NCI-H345 treated with DMSO at 0.1 percent for 48 hours (cell line): ENCODE measurements around the gene HHATL.

Experiments
- DNase-seq: peaks from one replicate; lab custom pipeline; 2025; ENCODE audit not compliant: unreplicated experiment; lab: John Stamatoyannopoulos, UW

The HHATL gene

DNA sequence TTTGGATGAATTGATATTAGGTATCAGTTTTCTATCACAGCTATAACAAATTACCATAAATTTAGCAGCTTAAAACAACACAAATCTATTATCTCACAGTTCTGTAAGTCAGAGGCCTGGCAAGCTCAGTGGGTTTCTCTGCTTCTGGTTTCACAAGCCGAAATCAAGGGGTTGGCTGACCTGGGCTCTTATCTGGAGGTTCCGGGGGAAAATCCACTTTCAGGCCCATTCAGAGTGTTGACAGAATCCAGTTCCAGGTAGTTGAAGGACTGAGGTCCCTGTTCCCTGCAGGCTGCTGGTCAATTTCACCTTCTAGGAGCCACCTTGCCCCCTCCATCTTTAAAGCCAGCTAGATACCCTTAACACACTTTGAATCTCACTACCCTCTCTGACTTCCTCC lies 11.1 kb upstream of the HHATL start:
- DNase-seq = no peak

DNA sequence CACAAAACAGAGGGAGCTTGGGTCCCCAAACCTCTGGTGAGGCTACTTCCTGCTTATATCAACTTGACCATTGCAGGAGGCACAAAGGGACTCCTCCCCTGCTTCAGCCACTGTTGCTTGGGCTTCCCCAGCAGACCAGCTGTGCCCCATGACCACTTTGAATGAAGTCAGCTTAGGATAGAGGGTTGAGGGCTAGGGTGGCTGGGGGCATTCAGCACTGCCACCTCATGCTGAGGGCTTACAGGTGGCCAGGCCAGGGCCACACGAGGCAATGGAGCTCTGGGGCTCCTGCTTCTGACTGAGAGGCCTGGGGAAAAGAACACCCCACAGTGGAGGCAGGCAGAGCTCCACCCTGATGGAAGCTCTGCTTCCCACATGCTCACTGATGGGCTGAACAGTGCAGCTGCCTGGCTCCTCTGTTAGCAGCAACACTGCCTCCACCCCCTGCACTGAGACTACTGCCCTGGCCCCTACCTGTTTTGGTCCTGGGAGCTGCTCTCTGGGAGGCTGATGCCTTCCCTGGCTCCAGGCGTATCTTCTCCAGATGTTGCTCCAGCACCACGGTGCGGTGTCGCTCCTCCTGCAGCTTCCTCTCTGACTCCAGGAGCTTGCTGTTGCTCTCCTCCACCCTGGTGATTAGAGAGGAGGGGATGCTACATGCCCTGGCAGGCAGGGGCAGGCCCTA lies 10.2 kb upstream of the HHATL start:
- no peak for DNase-seq

- DNase-seq = no peak
Measured at GRCh38 chr3:42712344-42712648, 9.7 kb upstream of the HHATL start.

DNA sequence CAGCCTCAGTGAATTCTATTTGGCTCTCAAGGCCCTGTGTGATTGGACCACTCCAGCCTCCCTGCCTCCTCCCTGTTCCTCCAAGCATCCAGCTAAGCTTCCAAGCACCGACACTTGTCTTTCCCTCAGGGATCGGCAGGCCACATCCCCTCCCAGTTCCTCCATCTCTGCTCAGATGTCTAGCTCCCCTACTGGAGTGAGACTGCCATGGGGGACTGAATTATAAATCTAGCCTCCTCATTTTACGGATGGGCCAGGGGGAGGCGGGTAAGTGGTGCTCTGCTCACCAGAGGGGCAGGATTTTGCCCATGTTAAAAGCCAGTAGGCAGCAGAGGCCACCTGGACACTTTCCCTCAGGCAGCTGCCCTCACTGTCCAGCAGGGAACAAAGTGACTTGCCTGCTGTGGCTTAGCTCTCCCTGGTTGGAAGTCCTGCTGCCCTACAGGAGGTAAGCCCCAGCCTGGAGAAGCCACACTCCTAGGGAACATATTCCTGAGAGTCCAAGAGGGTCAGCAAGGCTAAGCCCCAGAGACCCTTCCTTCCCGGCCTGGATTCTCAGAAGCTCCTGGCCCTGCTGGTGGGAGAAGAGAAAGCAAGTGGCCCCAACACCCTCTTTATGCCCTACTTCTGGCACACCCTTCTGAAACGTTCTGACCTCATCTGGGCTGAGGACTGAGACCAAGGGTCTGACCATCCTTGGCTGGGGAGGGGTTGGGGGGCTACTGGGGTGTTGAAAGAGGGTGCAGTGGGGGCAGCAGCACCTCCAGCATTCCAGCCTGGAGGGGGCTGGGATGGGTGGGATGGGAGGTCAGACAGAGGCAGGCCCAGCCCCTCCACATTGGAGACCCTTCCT lies 9.1 kb upstream of the HHATL start:
- DNase-seq = no peak

GRCh38 chr3:42710323-42711021 lies 7.9 kb upstream of the HHATL start:
- no peak for DNase-seq

DNA sequence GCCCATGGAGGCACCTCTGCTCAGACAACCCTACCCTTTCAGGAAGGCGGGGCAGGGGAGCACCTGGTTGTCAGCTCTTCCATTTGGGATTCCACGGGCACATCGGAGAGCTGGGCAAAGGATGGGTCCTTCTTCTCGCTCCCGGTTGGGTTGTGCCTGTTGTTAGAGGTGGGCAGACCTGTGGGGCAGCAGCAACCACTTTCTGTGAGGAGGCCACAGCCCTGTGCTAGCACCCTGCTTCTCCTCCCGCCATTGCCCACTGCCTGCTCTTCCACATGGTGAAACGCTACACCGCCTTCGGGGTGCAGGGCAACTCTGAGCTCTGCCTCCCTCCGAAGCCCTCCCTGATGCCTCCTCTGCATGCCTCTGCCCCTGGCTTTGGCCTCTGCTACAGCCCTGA lies 7.0 kb upstream of the HHATL start:
- no peak for DNase-seq

DNA sequence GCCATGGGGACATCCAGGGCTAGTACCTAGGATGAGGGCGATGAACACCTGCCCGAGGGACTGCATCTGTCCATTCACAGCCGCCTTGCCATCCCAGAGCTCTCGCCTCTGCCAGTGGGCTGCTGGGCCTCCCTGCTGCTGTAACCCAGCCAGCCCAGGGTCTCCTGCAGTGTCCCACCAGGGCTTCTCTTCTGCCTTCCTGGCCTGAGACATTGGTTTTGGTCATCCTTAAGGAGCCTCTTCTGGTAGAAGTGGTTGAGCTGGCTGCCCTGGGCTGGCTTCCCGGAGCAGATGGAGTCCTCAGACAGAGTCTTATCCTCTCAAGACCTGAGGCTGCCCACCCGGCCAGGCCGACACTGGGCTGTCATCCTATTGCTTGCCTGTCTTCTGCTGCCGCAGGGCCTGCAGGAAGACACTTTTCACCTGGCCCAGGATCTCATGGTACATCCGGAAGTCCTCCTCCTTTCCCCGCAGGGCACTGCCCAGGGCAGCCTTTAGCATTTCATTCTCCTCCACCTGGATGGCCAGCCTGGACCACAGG lies 6.1 kb upstream of the HHATL start:
- no peak for DNase-seq

DNA sequence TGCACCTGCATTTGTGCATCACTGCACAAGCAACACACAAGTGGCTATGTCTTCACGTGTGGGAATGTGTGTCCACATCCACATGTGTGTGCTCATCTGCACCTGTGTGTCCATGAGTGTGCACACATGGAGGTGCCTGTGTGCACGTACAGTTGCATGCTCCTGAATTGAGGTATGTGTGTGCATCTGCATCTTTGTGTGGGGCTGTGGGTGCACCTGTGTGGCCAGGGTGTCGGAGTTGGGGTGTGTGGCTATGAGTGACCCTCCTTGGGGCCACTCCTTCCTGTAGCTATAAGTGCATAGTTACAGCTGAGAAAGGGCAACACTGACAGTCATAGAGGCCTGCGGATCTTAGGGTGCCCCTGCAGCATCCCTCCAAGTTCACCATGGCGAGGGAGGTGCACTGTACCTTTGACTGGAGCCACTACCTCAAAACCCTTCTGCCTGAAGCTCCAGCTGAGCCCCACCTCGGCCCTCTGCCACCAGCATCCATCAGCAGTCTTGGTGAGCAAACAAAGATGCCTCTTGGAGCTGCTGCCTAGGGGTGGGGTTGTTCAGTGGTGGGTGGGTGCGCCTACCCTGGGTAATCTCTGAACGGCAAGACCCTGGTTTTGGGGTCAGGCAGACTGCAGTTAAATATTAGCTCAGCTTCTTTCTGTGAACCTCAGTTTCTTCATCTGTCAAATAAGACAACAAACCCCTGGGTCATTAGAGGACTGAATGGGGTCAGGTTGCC lies 5.2 kb upstream of the HHATL start:
- no peak for DNase-seq

DNA sequence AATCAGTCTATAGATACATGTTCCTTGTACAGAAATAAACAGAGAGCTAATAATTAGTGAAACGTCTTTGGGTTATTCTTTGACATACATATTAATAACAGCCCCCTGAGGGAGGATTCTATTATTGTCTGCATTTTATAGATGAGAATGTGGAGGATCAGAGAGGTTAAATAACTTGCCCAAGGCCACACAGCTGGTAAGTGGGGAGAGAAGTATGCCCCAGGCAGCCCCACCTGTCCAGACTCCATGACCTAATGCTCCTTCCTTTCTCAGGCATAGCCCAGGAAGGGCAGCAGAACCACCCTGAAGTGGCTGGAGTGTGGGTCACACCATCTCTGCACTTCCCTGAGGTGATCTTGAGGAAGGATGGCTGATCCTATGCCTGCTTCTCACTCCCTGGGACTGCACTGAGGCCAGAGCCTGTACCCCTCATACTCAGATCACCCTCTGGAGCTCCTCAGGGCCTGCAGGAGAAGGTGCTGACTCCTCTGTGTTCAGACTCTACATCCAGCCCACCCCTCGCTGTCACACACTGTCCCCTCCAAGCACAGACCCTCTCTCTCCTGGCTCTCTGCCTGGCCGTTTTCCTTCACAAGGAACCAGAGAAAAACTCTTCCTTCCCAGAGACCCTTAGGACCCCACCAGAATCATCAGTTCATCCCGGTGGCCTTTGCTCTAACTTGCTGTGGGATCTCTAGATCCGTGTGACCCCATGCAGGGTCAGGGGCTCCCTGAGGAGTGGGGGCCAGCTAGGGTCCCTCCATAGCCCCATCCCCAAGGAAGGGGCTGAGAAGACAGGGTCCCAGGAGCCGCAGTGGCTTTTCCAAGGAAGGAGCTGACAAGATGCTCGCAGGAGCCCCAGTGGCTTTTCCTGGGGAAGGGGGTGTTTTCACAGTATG lies 4.4 kb upstream of the HHATL start:
- DNase-seq = no peak

- no peak for DNase-seq
Measured at GRCh38 chr3:42705962-42706585, 3.5 kb upstream of the HHATL start.

DNA sequence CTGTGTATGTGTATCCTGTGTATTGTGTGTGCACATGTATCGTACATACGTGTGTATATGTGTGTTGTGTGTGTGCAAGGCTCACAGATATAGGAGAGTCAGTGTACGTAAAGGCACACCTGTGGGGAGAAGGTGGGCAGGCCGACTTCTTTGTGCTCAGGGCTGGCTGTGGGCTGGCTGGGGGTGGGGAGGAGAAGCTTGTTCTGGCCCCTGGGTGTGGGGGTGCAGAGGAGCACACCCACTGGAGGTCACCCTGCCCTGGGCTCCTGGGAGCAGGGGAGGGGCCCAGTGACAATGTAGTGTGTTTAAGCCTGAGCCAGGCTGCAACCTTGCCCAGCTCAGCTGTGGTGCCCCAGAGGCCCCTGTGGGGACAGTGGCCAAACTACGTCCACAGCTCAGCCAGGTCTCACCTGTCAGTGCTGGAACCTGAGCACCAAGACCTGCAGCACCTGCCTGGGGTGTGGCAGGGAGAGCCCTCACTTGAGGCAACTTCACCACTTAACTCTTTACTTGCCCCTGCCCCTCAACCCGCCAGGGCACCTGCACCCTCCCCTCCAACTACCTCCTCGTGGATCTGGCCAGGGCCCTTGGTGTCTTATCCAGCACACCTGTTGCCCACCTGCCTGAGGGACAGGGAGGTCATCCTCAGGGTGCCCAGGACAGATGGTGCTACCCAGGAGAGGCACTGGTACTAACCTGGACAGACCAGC lies 2.6 kb upstream of the HHATL start:
- no peak for DNase-seq

DNA sequence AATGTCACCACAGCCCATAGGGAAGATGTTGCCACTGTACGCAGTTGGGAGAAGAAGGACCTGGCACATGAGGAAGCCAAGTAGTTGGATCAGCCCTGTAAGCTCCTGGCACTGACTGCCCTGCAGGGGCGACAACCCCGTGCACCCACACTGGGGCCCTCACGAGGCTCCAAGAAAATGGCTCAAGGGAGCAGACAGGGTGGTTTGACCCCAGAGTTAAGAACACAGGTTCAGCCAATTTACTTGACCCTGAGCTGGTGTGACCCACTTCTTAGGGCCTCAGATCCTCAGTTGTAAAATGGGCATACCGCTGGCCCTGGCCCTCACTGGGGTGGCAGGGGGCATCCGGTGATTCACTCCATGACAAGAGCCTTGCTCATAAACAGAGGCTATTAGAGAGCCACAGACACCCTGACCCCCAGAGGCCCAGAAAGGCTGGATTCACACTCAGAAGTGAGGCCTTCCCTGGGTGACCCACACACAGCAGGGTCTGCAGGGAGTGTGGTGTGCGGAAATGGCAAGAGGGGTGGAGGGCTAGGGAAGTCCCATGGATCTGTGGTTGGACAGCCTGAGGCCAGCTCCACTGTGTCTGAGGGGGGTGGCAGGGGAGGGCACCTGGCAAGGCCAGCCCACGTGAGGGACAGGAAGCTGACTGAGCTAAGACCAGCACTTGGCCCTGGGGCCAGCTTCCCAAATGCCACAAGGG lies 1.7 kb upstream of the HHATL start:
- no peak for DNase-seq

- no peak for DNase-seq
Measured at GRCh38 chr3:42703695-42704025, 1.1 kb upstream of the HHATL start.

DNA sequence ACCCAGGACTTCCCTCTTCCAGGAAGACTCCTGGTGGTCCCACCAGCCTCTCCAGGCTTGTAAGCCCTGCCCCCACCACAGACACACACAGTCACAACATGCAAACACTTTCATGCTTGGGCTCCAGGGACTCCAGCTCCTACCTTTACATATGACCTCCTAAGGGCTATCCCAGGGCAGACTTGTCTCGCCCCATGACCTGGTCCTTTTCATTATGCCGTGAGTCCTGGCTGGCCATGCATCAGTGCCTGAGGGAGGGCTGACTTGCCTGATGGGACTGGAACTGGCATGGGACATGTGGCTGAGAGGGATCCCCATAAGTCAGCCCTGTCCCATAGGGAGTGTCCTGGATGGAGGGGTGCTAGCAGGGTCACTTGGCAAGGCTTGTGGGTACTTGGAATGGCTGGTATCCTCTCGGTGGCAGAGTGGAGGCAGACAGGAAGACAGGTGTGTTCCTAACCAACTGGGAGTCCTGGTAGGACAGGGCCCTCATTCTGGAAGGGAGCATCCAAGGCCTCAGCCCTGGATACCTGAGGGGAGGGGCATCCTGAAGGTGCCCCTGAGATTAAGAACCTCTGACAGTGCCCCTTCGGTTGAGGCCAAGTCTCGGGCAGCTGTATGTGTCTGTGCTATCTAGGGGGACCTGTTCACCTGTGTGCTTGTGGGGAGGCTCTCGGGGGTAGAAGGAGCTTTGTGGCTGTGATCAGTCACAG lies 540 bp upstream of the HHATL start:
- no peak for DNase-seq

DNA sequence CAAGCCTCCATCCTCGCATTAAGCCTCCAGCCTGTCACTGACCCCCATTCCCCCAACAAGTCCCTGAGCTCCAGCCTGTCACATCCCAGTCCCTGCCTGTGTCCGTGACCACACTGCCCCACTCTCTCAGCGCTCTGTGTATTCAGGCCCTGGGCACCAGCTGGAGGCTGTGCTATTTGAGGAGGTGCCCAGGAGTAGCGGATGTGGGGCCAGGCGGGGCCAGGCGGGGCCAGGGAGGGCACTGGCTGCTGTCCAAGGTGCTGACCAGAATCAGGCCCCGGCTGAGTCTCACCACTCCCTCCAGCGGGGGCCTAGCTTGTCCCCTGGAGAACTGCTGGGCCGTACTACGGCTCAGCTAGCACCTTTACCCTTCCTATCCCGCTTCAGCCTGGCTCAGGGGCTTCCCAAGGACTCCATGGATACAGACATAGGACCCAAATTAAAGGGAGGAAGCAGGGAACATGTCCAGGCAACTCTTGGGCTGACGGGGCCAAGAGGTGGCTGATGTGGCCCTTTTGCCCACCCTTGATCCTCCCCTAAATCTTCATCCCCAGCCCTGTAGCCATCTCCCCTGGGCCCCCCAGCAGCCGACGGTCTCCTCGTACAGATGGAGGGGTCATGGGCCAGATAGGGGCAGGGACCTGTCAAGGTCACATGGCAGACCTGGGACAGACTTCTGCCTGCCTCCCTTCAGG lies 1.1 kb downstream of the HHATL start:
- no peak for DNase-seq

DNA sequence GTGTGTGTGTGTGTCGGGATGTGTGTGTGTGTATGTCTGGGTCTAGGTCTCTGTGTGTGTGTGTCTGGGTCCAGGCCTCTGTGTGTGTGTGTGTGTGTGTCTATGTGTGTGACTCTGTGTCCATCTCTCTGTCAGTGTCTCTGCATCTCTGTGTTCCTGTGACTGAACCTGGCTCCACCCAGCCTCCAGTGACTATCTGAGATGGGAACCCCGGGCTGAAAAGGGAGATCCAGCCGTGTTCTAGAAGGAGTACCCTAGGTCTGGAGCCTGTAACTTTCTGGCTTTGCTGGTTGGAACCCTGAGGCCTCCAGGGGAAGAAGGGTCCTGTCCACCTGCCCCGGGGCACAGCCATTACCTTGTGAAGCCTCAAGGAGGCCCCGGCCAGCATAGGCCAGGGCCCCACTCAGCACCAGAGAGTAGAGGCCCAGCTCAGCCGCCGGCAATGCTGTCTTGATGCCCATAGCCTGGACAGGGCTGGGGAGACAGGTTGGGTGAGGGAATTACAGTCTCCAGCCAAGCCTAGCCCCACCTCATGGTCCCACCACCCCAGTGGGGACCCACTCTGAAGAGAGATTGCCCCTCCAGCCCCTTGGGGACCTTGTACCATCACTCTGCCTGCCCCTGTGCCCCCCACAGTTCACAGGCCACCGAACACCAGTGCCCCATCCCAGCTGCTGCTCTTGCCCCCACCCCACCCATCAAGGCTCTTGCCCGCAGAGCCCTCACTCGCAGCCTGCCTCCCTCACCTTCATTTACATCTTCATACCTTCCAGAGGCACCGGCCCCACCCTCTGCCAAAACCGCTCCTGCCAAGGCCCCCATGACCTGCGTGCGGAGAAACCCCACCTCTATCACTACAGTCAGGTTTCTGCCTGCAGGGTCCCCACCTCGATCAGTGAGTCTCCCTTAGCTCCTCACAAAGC lies 2.0 kb downstream of the HHATL start:
- DNase-seq = no peak
